Measurements from ENCODE around the gene RALGAPA1.
"Not testable (repeated sequence)": the region's sequence is repeated elsewhere in the genome, so short reads cannot be mapped to it uniquely, and the experiment has no call there.

The RALGAPA1 gene

DNA sequence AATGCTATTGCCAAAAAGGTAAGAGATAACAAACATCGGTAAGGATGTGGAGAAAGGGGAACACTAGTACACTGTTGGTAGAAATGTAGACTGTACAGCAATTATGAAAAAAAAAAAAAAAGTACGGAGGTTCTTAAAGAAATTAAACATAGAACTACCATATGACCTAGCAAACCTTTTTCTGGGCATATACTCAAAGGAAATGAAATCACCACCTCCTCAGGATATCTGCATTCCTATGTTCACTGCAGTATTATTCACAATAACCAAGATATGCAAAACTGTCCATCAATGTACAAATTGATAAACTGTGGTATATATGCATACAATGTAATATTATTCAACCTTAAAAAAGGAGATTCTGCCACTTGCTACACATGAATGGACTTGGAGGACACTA lies 214.5 kb downstream of the RALGAPA1 start:
- Histone ChIP-seq H2AFZ (ENCODE audit: low read depth, low read length) (no peak overlapping the region), H3K36me3 (ENCODE audit: insufficient read depth, low read length) (peaks cover 13% of the 10 kb centered on the region), H3K27me3 (ENCODE audit: insufficient read depth, low read length) (no peaks in the 10 kb centered on the region), H3K9me3 (ENCODE audit: low read length) (peaks cover 6% of the 10 kb centered on the region), H3K4me1 (ENCODE audit: insufficient read depth, low read length) (no peaks in the 10 kb centered on the region), H3K4me3 (ENCODE audit: low read length) (no peak overlapping the region)

DNA sequence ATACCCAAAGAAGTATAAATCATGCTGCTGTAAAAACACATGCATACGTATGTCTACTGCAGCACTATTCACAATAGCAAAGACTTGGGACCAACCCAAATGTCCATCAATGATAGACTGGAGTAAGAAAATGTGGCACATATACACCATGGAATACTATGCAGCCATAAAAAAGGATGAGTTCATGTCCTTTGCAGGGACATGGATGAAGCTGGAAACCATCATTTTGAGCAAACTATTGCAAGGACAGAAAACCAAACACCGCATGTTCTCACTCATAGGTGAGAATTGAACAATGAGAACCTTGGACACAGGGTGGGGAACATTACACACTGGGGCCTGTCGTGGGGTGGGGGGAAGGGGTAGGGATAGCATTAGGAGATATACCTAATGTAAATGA lies 221.7 kb downstream of the RALGAPA1 start:
- not testable (repeated sequence) for H3K9me3 ChIP-seq (ENCODE audit: low read length); H3K36me3 ChIP-seq (ENCODE audit: insufficient read depth, low read length); H2AFZ ChIP-seq (ENCODE audit: low read depth, low read length); H3K4me3 ChIP-seq (ENCODE audit: low read length); H3K4me1 ChIP-seq (ENCODE audit: insufficient read depth, low read length); H3K27me3 ChIP-seq (ENCODE audit: insufficient read depth, low read length)

DNA sequence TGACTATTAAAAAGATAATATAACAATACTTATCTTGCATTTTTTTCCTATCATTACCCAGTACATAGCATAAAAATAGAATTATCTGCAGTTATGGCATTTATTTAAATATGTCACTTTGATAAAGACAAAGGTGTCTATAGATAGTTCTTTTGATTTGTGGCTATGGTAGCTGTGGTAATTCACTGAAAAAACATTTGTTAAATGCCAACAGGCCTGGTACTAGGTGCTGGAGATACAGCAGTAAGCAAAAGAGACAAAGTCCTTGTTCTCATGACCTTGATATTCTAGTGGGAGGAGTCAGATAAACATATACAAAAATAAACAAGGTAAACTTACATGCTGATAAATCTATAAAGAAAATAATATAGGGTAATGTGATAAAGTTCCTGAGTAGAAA lies 230.5 kb downstream of the RALGAPA1 start:
- peaks cover 3% of the 10 kb centered on the region for H3K9me3 ChIP-seq (ENCODE audit: low read length)
- no peaks in the 10 kb centered on the region for H3K36me3 ChIP-seq (ENCODE audit: insufficient read depth, low read length)
- H3K4me3 ChIP-seq (ENCODE audit: low read length) = no peak overlapping the region
- H3K27me3 ChIP-seq (ENCODE audit: insufficient read depth, low read length) = no peaks in the 10 kb centered on the region
- H2AFZ ChIP-seq (ENCODE audit: low read depth, low read length) = no peak overlapping the region
- no peaks in the 10 kb centered on the region for H3K4me1 ChIP-seq (ENCODE audit: insufficient read depth, low read length)

DNA sequence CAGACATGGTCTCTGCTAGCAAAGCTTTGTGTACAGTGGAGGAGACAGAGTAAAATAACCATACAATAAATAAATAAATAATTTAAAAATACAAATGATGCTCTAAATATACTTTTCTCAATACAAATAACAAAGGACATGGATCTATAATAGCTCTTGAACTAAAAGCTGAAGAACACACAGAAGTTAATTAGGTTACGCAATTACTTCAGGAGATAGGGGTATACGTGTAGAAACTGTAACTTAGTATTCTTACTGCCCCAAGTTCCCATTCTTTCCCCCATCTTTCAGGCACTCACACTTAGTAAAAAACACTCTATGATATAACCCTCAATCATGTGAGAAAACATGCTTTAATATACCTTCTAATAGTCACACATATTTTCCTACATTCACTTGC lies 231.0 kb downstream of the RALGAPA1 start:
- Histone ChIP-seq H3K36me3 (ENCODE audit: insufficient read depth, low read length) (no peaks in the 10 kb centered on the region), H3K4me1 (ENCODE audit: insufficient read depth, low read length) (no peaks in the 10 kb centered on the region), H3K4me3 (ENCODE audit: low read length) (no peak overlapping the region), H3K27me3 (ENCODE audit: insufficient read depth, low read length) (no peaks in the 10 kb centered on the region), H2AFZ (ENCODE audit: low read depth, low read length) (no peak overlapping the region), H3K9me3 (ENCODE audit: low read length) (peaks cover 3% of the 10 kb centered on the region)

DNA sequence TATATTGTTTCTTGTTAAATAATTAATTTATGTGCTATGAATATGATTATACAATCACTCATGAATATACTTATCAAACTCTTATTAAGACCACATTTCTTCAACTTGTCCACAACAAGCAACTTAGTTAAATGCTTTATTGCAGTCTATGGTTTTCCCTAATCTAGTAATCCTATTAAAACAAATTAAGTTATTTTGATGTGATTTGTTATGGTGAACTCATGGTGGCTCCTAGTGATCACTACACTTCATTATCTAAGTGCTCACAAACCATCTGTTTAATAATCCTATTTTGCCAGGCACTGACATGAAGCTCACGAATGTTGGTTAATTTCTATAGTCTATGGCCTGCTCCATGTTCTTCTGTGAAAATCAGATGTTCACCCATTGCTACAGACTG lies 232.2 kb downstream of the RALGAPA1 start:
- H3K4me1 ChIP-seq (ENCODE audit: insufficient read depth, low read length) = no peaks in the 10 kb centered on the region
- H3K27me3 ChIP-seq (ENCODE audit: insufficient read depth, low read length) = no peaks in the 10 kb centered on the region
- no peaks in the 10 kb centered on the region for H3K36me3 ChIP-seq (ENCODE audit: insufficient read depth, low read length)
- H3K9me3 ChIP-seq (ENCODE audit: low read length) = no peaks in the 10 kb centered on the region
- H3K4me3 ChIP-seq (ENCODE audit: low read length) = no peak overlapping the region
- no peak overlapping the region for H2AFZ ChIP-seq (ENCODE audit: low read depth, low read length)

DNA sequence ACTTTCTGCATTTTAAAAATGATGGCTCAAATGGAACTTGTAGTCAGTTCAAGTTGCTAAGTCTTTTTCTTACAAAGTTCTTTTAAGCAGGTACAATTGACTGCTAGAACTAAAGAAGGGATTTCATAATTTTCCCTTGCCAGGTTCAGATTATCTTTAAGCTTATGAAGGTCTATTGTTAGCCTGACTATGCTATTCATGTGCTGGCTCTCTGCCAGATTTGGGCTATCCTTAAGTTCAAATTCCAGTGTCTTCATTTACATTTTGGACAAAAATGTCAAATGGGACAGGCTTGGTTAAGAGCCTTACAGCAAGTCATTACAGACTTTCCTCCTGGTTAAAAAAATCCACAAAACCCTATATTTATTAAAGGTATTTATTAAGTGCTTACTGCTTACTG lies 232.8 kb downstream of the RALGAPA1 start:
- no peak overlapping the region for H3K4me3 ChIP-seq (ENCODE audit: low read length)
- H3K9me3 ChIP-seq (ENCODE audit: low read length) = no peaks in the 10 kb centered on the region
- no peak overlapping the region for H2AFZ ChIP-seq (ENCODE audit: low read depth, low read length)
- H3K4me1 ChIP-seq (ENCODE audit: insufficient read depth, low read length) = no peaks in the 10 kb centered on the region
- H3K27me3 ChIP-seq (ENCODE audit: insufficient read depth, low read length) = no peaks in the 10 kb centered on the region
- H3K36me3 ChIP-seq (ENCODE audit: insufficient read depth, low read length) = no peaks in the 10 kb centered on the region

DNA sequence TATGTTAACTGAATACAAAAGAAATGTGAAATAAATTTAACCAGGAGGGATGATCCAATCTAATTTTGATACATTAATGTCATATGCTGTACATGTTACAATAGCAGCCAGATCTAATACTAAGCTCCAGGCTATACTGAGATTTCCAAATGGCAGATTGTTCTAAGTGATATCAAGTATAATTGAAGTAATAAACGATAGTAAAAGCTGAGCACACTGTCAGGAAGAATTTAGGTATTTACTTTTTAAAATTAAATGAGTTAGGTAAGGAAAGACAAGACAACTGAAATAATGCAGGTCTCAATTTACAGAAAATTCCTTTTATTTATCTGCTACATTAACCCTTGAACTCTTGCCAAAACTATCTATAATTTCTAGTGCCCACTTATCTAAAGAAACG lies 235.2 kb downstream of the RALGAPA1 start:
- H3K27me3 ChIP-seq (ENCODE audit: insufficient read depth, low read length) = no peaks in the 10 kb centered on the region

DNA sequence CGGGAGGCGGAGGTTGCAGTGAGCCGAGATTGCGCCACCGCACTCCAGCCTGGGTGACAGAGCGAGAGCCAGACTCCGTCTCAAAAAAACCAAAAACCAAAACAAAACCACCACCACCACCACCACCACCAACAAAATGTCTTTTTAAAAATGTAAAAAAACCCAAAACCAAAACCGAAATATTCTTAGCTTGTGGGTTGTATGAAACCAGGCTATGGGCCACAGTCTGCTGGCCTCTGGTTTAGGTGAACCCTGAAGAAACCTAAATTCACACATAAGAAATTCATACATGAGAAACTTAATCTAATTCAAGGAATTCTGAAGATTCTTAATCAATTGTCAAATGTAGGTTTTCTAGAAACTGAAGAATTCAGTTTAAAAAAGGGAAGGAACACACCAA lies 237.5 kb downstream of the RALGAPA1 start:
- no peak overlapping the region for H3K4me3 ChIP-seq (ENCODE audit: low read length)
- H2AFZ ChIP-seq (ENCODE audit: low read depth, low read length) = no peak overlapping the region
- peaks cover 2% of the 10 kb centered on the region for H3K36me3 ChIP-seq (ENCODE audit: insufficient read depth, low read length)
- H3K4me1 ChIP-seq (ENCODE audit: insufficient read depth, low read length) = no peaks in the 10 kb centered on the region
- H3K27me3 ChIP-seq (ENCODE audit: insufficient read depth, low read length) = no peaks in the 10 kb centered on the region
- no peaks in the 10 kb centered on the region for H3K9me3 ChIP-seq (ENCODE audit: low read length)

More for the DNA sequence above, 235.2 kb downstream of the RALGAPA1 start:
- Histone ChIP-seq H3K4me1 (ENCODE audit: insufficient read depth, low read length) (no peaks in the 10 kb centered on the region), H3K4me3 (ENCODE audit: low read length) (no peak overlapping the region), H3K9me3 (ENCODE audit: low read length) (no peaks in the 10 kb centered on the region), H2AFZ (ENCODE audit: low read depth, low read length) (no peak overlapping the region), H3K36me3 (ENCODE audit: insufficient read depth, low read length) (no peaks in the 10 kb centered on the region)

DNA sequence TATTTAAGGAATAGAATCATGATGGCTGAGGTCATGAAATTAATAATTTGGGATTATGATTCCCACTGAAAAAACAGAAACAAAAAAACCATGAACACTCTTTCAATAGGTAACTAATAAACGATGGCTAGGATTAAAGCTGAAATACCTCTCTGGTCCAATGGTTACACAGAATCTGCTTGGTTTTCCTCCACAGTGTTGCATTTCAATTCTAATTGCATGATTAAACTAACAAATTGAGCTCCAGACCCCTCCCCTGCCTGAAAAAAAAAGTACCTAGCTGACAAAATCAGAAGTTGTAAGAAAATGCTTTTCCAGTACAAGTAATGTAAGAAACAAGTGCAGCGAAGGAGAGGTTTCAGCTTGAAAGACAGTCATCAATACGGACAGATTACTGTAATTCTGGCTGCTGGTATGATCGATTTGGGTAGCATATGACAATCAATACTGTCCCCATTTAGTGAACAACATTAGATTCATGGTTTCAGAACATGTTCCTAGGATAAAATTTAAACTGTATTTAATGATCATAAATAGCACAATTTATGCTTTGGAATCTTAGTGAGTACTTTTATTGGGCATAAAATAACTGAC lies 243.1 kb downstream of the RALGAPA1 start:
- Histone ChIP-seq H2AFZ (ENCODE audit: low read depth, low read length) (no peak overlapping the region), H3K4me1 (ENCODE audit: insufficient read depth, low read length) (no peaks in the 10 kb centered on the region), H3K36me3 (ENCODE audit: insufficient read depth, low read length) (peaks cover 2% of the 10 kb centered on the region), H3K27me3 (ENCODE audit: insufficient read depth, low read length) (no peaks in the 10 kb centered on the region), H3K4me3 (ENCODE audit: low read length) (no peak overlapping the region), H3K9me3 (ENCODE audit: low read length) (no peaks in the 10 kb centered on the region)

DNA sequence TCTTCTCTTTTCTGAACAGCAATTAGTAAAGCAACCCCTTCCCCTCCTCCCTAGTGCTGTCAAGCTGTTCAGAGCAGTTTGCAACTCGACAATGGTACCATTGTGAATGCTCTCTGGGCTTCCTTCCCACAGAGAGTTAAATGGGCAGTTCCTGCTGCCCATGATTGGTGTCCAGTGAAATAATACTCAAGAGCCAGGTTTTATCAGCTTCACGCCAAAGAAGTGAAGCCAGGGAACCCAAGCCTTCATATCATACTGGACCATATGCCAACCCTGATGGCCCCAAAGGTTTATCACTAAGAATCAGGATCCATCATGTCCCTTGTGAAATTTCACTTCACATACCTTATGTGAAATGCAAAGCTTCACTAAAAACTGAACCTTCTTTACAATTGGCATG lies 250.4 kb downstream of the RALGAPA1 start:
- Histone ChIP-seq H3K9me3 (ENCODE audit: low read length) (no peaks in the 10 kb centered on the region), H2AFZ (ENCODE audit: low read depth, low read length) (no peak overlapping the region), H3K27me3 (ENCODE audit: insufficient read depth, low read length) (no peaks in the 10 kb centered on the region), H3K36me3 (ENCODE audit: insufficient read depth, low read length) (no peaks in the 10 kb centered on the region), H3K4me1 (ENCODE audit: insufficient read depth, low read length) (peaks cover 6% of the 10 kb centered on the region), H3K4me3 (ENCODE audit: low read length) (no peak overlapping the region)

DNA sequence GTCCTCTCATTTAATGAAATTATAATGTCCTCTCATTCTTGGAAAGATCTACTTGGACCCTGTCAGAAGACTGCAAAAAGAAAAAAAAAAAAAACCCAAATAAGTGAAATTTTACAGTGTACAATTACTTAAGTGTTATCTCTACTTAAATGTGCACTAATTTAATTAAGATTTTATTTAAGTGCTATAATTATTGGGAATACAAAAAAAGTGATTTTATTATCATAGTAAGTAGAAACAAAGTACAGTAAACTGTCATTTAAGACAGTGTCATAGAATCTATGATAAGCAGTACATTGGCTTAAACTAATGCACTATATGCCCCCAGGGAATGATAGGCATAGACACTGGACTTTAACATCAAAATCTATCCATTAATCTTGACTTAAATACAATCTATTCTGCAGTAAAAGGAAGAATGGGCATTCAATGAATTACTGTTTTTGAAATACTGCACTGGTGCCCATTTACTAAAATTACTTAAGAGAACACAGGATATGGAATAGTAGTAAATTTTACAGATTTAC lies 251.8 kb downstream of the RALGAPA1 start:
- H2AFZ ChIP-seq (ENCODE audit: low read depth, low read length) = no peak overlapping the region
- H3K4me3 ChIP-seq (ENCODE audit: low read length) = no peak overlapping the region
- H3K27me3 ChIP-seq (ENCODE audit: insufficient read depth, low read length) = no peaks in the 10 kb centered on the region
- H3K36me3 ChIP-seq (ENCODE audit: insufficient read depth, low read length) = no peaks in the 10 kb centered on the region
- no peaks in the 10 kb centered on the region for H3K9me3 ChIP-seq (ENCODE audit: low read length)
- peaks cover 6% of the 10 kb centered on the region for H3K4me1 ChIP-seq (ENCODE audit: insufficient read depth, low read length)

DNA sequence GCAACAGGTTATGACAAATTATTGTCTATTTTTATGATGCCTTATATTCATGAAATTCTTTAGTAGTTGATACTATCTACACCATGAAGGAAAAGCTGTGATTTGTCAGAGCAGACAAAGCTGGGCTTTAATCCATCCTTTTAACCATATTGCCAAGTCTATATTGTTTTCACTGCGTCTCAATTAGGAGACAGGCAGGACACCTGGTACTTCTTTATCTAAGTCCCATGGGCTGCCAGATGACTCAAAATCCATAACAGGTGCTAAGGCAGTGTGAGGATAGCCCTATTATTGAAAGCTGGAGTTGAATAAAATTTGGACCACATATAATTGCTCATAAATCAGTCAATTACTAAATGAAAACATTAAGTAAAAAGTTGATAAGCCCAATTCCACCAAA lies 252.5 kb downstream of the RALGAPA1 start:
- Histone ChIP-seq H3K4me3 (ENCODE audit: low read length) (no peak overlapping the region), H3K36me3 (ENCODE audit: insufficient read depth, low read length) (no peaks in the 10 kb centered on the region), H3K27me3 (ENCODE audit: insufficient read depth, low read length) (no peaks in the 10 kb centered on the region), H3K4me1 (ENCODE audit: insufficient read depth, low read length) (peaks cover 6% of the 10 kb centered on the region), H3K9me3 (ENCODE audit: low read length) (no peaks in the 10 kb centered on the region), H2AFZ (ENCODE audit: low read depth, low read length) (no peak overlapping the region)

DNA sequence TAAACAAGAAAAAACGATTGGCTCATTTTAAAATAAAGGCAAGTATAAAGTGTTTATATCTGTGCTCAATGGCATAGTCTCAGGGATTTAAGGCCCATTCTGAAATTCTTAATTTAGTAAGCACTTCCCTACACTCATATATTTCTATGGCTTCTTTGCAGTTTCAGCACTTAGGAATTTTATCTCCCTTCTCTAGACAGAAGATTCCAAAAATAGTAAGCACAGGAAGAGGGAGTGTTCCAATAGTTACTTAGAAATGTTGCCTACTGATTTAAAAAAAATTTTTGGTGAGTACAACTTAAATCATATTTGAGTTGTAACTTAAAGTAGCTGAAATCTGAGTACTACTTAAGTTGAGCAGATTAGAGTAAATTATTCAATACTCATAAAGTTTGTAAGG lies 255.3 kb downstream of the RALGAPA1 start:
- Histone ChIP-seq H3K4me3 (ENCODE audit: low read length) (no peak overlapping the region), H3K36me3 (ENCODE audit: insufficient read depth, low read length) (no peaks in the 10 kb centered on the region), H3K4me1 (ENCODE audit: insufficient read depth, low read length) (peaks cover 20% of the 10 kb centered on the region), H2AFZ (ENCODE audit: low read depth, low read length) (no peak overlapping the region), H3K27me3 (ENCODE audit: insufficient read depth, low read length) (no peaks in the 10 kb centered on the region), H3K9me3 (ENCODE audit: low read length) (no peaks in the 10 kb centered on the region)

DNA sequence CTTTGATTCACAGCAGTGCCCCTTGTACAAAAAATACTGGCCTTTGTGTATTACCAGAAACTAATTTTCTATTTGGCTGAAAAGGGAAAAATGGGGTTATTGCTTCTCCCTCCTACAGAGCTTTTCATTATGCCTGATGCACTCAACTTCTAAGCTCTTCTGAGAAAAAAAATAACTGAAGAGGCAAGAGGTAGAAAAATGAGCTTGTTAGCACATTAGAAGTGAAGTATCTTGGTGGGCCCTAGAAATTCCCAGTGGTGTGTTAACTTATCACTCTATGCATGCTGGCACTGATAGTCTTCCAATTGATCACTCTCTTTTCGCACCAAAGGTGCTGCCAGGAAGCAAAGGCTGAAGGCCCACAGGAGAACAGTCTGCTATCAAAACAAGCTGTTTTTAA lies 258.0 kb downstream of the RALGAPA1 start:
- H2AFZ ChIP-seq (ENCODE audit: low read depth, low read length) = no peak overlapping the region
- no peaks in the 10 kb centered on the region for H3K27me3 ChIP-seq (ENCODE audit: insufficient read depth, low read length)
- H3K36me3 ChIP-seq (ENCODE audit: insufficient read depth, low read length) = no peaks in the 10 kb centered on the region
- H3K4me1 ChIP-seq (ENCODE audit: insufficient read depth, low read length) = peaks cover 15% of the 10 kb centered on the region
- no peaks in the 10 kb centered on the region for H3K9me3 ChIP-seq (ENCODE audit: low read length)
- H3K4me3 ChIP-seq (ENCODE audit: low read length) = no peak overlapping the region

All from neuron (in vitro differentiated cells).